NCI-H2107 treated with DMSO at 0.1 percent for 48 hours (cell line): ENCODE results near the gene WLS.

ENCODE experiments used
- DNase-seq: peaks from one replicate; lab custom pipeline; 2025; ENCODE audit not compliant: unreplicated experiment; lab: John Stamatoyannopoulos, UW

Gene WLS

DNA sequence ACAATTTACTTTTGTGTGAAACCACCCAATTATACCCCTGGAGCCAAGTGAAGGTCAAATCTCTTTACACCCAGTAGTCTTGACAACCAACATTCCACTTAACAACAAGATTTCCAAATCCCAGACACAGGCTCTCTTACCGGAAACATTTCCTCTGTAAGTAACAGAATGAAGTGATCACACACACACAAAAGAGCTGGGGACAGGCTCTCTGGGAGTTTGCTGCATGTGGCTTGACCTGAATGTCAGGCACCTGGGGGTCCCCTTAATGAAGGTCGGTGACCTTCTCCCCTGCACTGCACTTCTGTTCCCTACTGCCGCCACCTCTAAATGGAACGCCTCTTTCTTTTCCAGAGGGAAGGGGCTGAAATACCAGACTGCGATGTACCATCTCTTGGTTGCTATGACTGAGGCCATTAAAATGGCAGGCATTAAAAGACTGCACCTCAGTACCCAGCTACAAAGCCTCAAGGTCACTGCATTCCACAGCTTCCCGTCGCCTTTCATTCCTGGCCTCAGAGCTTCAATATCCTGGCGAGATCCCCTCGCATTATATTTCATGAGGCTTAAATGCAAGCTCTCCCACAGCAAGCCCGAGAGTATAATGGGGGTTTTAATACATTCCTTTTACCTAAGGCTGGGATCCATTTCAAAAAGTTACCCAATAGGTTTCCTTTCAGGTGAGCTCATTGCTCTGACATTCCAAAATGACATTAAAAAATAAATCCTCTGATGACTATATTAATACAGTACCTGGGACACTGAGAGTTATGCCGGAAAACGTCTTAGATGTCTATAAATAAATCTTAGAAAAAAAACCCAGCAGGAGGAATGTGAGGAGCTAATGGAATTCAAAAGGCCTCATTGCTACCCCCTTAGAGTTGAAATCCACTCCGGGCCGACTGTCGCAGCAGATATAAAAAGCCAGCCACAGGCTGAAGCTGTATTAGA is 91.0 kb downstream of the WLS start:
- no peak for DNase-seq

DNA sequence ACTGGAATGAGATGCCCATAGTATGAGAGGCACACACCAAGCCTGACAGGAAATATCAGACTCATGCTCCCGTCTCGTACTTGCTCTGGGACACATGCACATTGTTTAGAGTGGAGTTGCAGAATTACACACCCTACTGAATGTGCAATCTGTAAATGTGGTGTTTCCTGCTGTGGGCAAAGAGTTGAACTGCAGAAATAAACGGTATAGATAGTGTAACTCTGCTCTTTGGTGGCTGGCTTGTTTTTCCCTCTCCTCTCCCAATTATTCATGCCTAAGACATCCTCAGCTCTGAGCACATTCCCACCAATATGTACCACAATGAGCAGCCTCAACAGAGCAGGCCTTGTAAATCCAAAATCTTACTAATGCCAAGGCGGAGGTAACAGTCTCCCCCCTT is 91.8 kb downstream of the WLS start:
- no peak for DNase-seq

DNA sequence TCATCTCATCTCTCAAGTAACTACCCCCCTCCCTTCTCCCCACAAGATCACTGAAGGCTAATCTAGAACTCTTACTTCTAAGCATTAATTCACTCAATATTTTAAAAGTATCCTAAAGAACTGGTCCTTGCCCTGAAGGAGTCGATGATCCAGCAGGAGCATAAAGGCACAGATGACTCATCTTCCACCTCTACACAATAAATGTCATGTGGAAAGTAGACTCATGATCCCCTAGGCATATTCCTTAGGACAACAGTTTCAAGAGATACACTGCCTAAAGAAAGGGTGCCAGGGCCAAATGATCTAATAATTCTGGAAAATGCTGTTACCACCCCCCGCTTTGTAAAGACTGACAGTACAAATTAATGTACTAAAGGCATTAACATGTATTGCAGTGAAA is 96.1 kb downstream of the WLS start:
- DNase-seq, result no peak

DNA sequence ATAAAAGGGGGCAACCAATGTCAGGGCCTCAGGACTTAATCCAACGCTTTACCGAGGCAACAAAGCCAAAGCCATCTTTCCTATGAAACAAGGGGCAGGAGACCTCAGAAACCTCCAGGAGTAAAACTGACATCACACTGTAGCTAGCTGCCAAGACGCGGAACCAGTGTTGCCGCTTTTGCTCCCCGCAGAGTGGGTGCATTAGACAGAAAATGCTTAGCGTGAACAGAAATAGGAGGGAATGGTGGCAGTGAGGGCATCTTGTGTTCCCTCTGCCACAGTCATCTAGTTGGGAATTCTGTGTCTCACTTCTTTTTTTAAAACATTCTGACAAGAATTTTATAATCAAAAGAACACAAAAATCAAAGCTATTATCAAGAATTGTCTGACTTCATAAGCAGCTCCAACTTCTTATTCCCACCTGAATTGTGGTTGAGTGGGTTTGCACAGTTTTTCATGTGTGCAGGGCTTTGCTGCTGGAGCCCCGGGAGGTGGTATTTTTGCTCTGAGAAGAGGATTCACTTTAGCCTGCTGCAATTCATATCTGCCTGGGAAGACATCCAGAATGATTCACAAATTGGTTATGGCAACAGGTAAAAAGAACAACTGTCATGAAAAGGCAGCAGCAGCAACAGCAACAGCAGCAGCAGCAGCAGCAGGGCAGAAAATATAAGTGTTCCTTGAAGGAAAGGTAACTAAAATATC is 99.7 kb downstream of the WLS start:
- no peak for DNase-seq

DNA sequence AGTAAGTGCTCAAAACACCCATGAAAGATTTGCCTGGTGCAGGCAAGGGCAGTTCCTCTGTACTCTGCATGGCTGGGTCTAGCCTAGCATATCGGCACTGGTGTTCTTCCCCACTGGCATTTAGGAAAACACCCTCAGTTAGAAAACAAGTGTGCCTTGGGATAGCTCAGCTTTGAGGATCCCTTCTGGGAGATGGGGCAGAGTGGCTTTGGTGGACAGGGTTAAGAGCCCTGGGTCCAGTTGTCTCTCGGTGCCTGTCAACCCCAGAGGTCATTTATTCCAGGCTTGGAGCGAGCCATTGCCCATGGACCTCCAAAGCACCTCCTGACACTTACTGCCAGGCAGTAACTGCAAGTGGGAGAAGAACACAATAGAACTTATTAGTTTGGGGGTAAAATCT is 101.1 kb downstream of the WLS start:
- no peak for DNase-seq

DNA sequence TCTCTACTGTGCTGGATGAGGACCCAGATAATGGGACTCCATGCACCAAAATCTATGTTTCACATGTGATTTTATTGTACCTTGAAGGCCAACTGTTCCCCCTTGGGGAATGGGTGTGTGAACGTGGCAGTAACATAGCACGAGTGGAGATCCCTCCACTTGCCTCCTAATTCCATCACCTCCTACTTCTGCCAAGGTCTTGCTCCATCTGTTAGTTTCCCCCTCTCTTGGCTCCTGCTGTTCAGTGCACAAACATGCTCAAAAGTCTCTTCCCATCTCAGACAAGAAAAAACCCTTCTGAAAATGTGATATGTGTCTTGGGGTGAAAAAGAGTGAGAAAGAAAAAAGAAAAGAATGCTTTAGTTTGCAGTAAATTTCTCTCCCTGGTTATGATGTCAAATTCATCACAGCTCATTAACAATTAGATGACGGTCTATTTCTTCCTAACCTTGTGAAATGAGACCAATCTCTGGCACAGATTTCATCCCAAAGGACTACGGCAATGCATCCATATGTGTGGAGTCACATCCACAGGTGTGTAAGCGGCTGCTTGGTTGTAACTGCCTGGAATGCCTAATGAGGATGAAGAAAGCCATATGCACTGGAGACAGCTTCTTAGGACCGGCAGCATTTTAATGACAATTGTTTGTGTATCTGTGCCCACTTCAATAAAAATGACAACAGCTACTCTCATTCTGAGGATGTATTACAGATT is 102.6 kb downstream of the WLS start:
- DNase-seq, result no peak

DNA sequence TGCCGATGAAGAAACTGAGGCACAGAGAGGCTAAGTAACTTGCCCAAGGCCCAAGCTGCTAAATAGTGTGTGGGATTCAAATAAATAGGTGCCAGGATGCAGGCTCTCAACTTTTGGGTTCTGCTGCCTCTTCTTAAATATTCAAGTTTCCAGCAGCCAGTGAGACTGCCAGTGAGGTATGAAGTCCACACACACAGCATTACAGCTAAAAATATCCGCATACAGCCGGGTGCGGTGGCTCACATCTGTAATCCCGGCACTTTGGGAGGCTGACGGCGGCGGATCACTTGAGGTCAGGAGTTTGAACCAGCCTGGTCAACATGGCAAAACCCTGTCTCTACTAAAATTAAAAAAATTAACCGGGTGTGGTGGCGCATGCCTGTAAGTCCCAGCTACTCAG is 103.5 kb downstream of the WLS start:
- DNase-seq, result no peak

DNA sequence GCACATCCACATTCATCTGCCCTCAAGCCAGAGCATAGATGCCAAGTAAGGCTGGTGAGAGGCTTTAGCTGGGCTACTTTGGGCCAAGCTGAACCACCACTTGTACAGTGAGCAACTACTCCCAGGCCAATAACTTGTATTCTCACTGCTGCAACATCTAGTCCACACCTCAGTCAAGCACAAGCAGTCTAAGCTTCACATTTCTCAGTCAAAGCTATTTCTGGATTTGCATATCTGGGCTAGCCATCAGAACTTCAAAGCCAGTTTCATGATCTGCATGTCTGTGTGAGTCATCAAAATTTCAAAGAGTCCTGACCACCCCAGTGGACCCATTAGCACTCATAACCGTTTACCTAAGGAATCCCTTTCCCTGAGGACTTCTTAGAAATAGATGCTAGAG is 104.2 kb downstream of the WLS start:
- DNase-seq, result no peak

DNA sequence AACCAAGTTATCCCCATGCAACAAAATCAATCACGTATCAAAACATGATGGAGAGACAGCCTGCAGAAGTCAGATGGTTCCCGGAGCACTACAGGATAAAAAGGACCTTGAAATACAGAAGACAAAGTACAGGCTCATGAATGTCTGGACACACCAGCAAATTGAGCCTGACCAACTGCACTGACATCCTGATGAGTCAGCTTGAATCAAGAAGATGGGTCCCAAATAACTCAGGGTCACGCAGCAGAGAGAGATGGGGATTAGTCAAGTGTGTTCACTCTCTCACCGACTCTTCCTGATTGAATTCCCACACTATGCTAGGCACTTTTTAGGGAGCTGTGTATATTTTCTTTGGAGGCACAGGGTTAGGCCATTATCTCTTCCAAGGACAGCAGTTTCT is 110.8 kb downstream of the WLS start:
- no peak for DNase-seq

DNA sequence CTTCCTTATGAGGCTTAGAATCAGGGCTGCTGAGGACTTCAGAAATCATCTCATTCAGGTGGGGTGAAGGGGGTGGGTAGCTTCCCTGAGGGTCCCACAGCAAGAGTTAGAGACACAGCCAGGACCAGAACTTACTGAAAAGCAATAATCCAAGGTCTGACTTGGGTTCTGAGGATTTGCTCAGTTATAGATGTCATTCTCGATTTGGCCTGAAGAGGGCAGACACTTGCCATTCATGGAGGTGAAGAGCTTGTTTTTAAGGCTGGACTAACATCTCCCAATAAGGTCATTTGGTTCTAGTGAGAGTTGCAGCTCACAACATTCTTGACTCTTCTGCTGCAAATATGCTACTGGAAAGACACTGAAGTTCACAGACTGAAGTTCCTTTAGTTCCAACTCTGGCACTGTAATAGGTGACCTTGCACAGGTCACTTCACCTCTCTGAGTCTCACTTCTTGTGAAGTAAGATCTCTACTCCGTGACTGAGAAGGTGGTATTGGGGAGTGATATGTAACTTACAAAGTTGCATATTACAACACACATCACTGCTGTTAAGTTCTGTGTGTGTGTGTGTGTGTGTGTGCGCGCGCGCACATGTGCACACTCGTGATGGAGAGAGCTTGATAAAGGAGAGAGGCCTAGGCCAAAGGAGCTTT is 112.1 kb downstream of the WLS start:
- peak; percentile 71 for DNase-seq

DNA sequence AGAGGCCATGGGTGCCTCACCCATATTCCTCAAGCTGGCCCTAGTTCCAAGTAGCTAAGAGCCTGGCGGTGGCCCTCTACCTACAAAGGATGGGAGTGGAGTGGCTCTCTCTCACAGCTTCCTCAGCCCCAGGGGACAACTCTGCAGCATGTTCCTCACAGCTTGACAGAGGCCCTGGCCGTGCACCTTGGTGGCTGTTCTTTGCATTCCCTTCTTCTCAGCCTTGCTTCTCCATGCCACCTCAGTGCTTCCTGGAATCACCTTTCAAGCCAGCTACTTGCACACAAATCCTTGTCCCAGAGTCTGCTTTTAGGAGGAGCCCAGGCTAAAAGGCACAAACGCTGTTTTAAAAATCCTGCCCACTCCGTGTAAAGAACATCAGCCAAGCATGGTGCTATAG is 112.9 kb downstream of the WLS start:
- DNase-seq, result no peak

DNA sequence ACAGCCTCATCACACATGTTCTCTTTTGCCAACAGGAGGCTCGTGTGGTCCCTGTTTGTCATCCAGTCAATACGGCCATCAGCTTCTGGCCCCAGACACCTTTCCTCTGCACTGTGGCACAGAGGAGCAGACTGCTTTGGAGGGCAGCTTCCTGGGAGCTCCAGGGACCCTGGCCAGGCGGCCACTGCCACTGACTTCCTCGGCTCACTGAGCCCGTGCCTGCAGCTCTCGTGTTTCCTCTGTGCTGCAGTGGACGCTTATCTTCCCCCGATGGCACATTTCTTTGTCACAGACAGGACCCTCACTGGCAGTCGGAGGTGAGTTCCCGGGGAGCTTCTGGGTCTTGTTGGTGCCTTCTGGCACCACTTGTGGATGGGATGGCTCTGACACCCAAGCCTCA is 114.9 kb downstream of the WLS start:
- no peak for DNase-seq

DNA sequence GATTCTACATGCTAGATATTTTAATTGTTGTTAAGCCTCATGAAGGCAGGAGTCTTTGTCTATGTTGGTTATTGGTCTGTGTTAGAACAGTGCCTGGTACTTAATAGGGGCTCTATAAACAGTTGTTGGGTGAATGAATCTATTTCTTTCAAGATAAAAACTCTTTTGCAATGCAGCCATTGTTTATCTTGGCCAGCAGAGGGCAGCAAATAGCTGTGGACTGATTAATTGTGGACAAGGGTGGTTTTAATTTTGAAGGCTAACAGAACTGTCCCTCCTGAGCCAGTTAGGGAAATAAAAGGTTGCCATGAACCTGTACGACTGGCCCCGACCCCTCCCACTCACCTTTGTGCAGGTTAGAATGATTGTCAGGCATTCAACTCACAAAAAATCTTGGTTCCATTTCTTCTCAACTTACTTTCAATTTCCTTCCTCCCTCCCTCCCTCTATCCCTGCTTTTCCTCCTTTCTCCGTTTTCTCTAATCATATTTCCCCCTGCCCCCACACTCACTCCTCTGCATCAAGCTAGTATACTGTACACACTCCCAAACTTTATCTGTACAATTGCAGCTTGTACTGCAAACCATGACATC is 115.6 kb downstream of the WLS start:
- DNase-seq, result peak; percentile 62

DNA sequence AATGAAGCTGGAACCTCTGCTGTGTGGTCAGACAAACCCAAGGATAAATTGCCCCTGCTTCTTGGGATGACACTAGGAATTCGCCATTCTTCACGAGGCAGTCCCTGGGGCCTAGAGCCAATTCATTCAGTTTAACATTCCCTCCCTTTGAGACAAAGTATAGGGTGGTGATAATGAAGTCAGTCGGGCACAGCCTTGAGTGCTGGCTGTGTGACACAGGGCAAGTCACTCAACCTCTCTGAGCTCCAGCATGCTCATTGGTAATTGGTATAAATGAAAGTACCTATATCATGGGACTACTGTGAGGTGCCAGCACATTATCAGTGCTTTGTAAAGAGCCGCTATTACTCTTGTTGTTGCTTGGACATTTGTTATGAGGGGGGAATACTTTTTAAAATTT is 117.0 kb downstream of the WLS start:
- no peak for DNase-seq

DNA sequence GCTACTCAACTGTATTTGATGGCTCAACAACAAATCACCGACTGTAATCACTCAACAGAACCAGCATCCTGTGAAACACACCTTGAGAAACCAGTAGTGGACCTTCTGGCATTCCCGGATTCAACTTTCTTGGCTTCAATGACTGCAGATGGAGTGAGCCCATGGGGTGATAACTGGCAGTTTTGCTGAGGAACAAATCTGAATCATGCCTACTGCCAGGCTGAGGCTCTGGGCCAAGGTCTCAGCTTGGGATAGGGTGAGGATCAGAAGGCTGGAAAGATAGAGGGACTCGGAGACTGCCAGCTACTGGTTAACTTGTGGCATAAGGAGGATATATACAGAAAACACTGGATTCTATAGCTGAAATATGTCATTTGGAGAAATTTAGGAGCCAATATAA is 118.4 kb downstream of the WLS start:
- DNase-seq, result no peak

DNA sequence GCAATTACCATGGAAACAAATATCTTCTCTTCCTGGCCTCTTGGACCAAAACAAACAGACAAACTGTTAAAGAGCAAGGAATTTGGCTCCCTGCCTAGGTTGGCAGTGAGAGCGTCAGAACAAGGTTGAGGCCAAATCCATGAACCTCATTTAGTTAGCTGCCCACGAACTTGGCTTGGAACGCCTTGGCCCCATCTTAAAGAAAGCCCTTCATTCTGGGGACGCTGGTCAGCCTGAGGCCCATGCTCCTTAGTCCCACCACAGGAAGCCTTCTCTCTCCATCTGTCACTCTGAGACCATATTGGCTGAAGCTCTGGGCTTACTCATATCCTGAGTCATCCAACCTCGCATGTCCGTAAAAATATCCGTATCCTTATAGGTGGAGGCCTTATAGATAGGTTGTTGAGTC is 119.5 kb downstream of the WLS start:
- DNase-seq, result no peak

DNA sequence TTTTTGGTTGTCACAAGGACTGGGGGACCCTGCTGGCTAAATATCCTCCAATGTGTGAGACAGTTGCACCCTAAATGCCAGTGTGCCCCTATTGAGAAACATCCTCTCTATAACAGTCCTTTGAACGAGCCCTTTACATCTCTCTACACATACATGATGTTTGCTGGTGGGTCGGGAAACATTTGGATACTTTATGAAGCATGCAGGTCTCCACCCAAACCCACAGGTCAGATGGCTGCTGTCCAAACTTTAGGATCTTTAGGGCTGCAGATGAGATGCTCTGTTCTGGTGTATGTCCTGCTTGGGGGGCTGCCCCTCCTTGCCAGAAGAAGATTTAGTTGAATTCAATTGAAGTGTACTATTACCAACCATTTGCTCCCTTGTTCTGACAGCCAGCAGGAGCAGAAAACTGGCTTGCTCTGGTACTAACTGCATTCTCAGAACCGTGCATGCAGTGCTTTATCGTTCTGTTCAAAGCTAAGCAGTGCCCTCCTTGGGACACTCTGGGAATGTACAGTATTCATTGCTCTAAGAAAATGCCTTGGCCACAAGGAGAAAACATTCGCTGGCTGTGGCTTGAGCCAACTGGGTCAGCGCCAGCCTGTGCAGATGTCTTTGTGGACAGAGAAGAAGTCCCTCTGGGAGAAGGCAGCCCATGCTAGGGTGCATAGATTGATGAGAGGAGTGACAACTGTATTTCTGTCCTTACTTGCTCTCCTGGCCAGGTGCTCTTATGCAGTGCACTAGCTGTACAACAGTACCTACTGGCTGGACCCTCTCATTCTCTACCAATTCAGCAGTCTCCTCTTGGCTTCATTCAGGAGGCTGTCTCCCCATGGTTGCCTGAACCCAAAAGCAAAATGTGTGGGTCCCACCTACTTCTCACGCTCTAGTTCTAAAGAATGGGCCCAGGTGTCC is 120.5 kb downstream of the WLS start:
- DNase-seq, result peak; percentile 82

DNA sequence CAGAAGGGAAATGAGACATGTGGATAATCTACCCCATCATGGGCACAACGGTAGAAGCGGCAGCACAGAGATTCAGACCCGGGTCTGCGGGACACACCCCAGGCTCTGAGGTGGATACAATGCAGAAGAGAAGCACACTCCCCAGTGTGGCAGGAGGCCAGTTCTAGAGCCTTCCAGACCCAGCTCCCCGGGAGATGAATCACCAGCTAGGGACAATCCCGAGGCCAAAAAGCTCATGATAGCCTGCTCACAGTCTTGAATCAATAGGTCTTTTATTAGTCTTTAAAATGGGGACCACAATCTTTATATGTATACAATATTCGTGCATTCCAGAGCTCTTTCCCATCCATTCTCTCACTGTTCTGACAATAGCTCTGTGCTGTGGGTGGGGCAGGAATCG is 124.6 kb downstream of the WLS start:
- no peak for DNase-seq

DNA sequence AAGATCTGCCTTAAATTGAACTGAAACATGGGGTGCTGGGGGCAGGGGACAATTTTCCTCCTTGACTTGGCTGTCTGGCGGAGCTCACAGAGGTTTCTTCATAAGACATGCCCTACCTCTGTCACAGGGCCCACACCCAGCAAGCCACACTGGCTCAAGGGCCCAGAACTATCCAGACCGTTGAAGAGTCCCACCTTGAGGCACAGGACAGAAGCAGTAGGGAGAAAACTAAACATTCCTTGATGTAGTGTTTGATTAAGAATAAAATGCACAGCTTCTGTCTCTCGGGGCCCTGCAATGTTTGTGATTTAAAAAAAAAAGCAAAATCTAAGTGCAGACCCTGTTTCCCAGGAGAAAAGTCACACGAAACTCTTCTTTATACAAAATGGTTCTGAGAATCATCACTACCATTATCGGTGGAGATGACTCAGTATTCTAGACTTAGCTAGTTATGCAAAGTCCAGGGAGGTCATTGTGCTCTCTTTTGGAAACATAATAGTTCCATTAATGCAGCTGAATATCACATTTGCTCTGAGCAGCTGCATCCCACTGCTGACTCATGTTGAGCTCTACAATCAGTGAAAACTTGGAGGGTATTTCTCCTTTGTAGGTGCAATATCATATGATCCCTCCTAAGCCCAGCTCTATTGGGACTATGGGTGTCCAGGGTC is 128.3 kb downstream of the WLS start:
- no peak for DNase-seq
